ENCODE data around the gene ARHGEF1. TPM values are rescaled to one million over a fixed set of nuclear protein-coding genes. Genes with fewer than 3 reads are reported as not detected.

The ARHGEF1 gene
- total RNA-seq, 3 donors from 2014 or later (not counting 1 experiment from before 2014, with no cell fraction given) = 1,177 to 1,409 (median 1,354) TPM

DNA sequence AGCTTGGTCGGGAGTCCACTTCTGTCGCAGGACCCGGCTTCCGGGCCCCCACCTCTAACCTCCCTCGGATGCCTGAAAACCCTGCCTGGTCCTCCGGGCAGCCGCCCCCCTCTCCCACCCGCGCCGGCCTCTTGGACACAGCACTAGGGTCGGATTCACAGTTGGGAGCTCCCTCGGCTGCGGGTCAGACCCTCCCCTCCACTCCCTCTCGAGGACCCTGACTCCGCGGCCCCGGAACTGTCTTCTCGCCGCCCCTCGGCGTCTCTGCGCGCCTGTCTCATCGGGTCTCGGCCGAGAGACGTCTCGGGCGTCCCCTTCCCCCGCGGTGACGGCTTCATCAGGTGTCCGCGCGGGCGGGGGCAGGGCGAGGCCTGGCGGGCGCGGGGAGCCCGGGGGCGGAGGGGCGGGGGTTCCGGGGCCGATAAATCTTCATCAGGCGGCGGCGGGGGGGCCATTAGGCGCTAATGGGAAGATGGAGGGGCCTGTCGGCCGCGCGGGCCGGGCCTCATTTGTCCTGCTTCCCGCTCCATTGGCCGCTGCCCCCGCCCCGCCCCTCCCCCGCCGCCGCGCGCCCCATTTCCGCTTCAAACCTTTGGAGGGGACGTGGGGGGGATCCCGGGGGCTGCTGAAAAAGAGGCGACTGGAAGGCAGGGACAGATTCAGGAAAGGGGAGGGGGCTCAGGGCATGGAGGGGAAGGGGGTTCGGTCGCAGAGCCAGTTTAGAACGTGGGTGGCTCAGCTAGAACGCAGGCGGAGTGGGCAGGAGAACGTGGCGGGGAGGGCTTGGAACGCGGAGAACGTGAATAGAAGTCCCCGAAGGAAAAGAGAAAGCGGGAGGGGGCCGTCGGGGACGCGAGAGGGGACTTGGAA is 57.1 kb downstream of the ARHGEF1 start:
- DNase-seq (peak in 1 of 2 donors; percentile 62), ATAC-seq (peak in 2 of 3 donors; percentile 12 to 25)
- H3K27me3 Mint-ChIP-seq (ENCODE audit: low read depth in 2 of 2) = peaks cover 21 to 33% of the 10 kb centered on the region in 2 donors
- Histone ChIP-seq H3K27me3 (ENCODE audit: control insufficient read depth, insufficient read depth, low read length) (peaks cover 16% of the 10 kb centered on the region), H3K27ac (ENCODE audit: low read length) (peak overlapping the region; percentile 77), H3K36me3 (ENCODE audit: control insufficient read depth, insufficient read depth, low read length) (no peaks in the 10 kb centered on the region), H3K4me1 (ENCODE audit: control insufficient read depth, insufficient read depth, low read length) (peaks cover 54% of the 10 kb centered on the region), H3K4me3 (ENCODE audit: low read length) (peak overlapping the region; percentile 46), H3K9me3 (ENCODE audit: control insufficient read depth, insufficient read depth, low read length) (no peaks in the 10 kb centered on the region)
- H3K27ac Mint-ChIP-seq = peak overlapping the region; percentile 48 to 69
- H3K4me1 Mint-ChIP-seq = peaks cover 30 to 59% of the 10 kb centered on the region in 2 donors
- TF ChIP-seq, protein P1, sequence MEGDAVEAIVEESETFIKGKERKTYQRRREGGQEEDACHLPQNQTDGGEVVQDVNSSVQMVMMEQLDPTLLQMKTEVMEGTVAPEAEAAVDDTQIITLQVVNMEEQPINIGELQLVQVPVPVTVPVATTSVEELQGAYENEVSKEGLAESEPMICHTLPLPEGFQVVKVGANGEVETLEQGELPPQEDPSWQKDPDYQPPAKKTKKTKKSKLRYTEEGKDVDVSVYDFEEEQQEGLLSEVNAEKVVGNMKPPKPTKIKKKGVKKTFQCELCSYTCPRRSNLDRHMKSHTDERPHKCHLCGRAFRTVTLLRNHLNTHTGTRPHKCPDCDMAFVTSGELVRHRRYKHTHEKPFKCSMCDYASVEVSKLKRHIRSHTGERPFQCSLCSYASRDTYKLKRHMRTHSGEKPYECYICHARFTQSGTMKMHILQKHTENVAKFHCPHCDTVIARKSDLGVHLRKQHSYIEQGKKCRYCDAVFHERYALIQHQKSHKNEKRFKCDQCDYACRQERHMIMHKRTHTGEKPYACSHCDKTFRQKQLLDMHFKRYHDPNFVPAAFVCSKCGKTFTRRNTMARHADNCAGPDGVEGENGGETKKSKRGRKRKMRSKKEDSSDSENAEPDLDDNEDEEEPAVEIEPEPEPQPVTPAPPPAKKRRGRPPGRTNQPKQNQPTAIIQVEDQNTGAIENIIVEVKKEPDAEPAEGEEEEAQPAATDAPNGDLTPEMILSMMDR (IDR thresholded peaks at IDR 0.05) = no peak
- peak overlapping the region; percentile 81 for H3K4me3 Mint-ChIP-seq
- H3K9me3 Mint-ChIP-seq = no peaks in the 10 kb centered on the region
- WGBS (ENCODE audit: insufficient coverage) = 3% methylated on average over 83 of the region's 83 CpGs
- intact Hi-C loops (cut with micrococcal nuclease) = no loop called here
- H3K36me3 Mint-ChIP-seq = no peaks in the 10 kb centered on the region

DNA sequence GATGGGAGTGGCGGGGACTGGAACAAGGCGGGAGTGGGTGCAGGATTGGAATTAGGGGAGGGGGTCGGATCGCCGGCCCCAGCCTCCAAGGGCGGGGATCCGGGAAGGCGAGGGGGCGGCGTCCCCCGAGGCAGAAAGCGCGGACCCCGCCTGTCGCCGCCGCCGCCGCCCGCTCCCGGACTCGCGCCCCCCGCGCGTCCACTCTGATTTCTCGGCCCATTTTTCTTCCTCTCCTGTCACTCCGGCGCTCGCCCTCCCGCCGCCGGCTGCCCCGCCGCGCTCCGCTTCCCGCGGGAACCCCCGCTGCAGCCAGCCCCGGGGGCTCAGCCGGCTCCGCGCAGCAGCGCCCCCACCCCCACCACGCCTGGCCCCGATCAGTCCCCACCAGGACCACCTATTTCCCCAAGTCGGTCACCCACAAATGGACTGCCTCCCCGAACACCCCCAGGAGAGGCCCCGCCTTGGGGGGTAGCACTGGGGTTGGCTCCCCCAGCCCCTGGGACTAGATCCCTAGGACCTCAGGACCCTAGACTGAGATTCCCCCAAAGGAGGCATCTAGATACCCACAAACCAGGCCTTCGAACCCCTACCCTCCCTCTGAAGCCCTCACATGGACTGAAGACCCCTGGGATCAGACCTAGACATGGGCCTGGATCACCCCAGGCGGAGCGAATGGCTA is 57.9 kb downstream of the ARHGEF1 start:
- H3K4me1 Mint-ChIP-seq = peaks cover 33 to 63% of the 10 kb centered on the region in 2 donors
- DNase-seq = peak in 1 of 2 donors; percentile 44
- 9% methylated on average over 53 of the region's 53 CpGs for WGBS (ENCODE audit: insufficient coverage)

DNA sequence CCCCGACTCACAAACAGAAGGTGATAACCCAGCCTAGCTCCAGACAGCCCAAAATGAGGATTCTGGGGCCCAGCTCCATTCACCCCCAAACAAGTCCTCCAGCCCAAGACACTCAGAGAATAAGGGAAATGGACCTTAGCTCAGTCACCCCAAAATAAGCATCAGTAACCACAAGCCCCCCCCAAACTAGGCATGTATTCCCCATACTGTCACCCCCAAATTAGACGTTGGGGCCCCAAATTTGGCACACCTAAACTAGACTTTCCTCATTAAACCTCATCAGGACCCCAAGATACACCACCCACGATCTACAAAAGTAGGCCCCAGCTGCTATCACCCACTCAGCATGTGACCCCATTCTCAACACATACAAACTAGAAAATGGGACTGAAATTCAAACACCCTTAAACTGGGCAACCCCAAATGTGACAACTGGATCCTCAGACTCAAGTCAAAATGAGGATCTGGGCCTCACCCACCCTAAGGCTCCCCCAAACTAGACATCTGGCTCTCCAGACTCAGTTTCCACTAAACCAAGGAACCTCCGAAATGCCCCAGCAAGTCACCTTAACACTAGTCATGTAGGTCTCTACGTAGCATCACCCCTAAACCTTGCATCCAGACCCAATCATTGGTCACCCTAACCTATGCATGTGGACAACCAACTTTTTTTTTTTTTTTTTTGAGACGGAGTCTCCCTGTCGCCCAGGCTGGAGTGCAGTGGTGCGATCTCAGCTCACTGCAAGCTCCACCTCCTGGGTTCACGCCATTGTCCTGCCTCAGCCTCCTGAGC is 58.6 kb downstream of the ARHGEF1 start:
- DNase-seq = no peak
- ATAC-seq = no peak
- H3K27me3 ChIP-seq (ENCODE audit: control insufficient read depth, insufficient read depth, low read length) = peaks cover 11% of the 10 kb centered on the region
- Mint-ChIP-seq H3K36me3 (no peaks in the 10 kb centered on the region), H3K9me3 (no peaks in the 10 kb centered on the region), H3K4me3 (peak overlapping the region; percentile 78), H3K27me3 (ENCODE audit: low read depth in 2 of 2) (peaks cover 14 to 24% of the 10 kb centered on the region in 2 donors), H3K4me1 (peaks cover 33 to 63% of the 10 kb centered on the region in 2 donors), H3K27ac (peak overlapping the region; percentile 68 to 69)
- TF ChIP-seq, protein P1 (IDR thresholded peaks at IDR 0.05) = no peak
- no peaks in the 10 kb centered on the region for H3K36me3 ChIP-seq (ENCODE audit: control insufficient read depth, insufficient read depth, low read length)
- H3K27ac ChIP-seq (ENCODE audit: low read length) = peak overlapping the region; percentile 39
- no peaks in the 10 kb centered on the region for H3K9me3 ChIP-seq (ENCODE audit: control insufficient read depth, insufficient read depth, low read length)
- peaks cover 57% of the 10 kb centered on the region for H3K4me1 ChIP-seq (ENCODE audit: control insufficient read depth, insufficient read depth, low read length)
- WGBS (ENCODE audit: insufficient coverage) = 89% methylated on average over 8 of the region's 9 CpGs
- intact Hi-C loops (cut with micrococcal nuclease) = no loop called here
- H3K4me3 ChIP-seq (ENCODE audit: low read length) = no peak overlapping the region

More for the DNA sequence above, 57.9 kb downstream of the ARHGEF1 start:
- Histone ChIP-seq H3K27me3 (ENCODE audit: control insufficient read depth, insufficient read depth, low read length) (peaks cover 11% of the 10 kb centered on the region), H3K4me3 (ENCODE audit: low read length) (peak overlapping the region; percentile 46), H3K36me3 (ENCODE audit: control insufficient read depth, insufficient read depth, low read length) (no peaks in the 10 kb centered on the region), H3K9me3 (ENCODE audit: control insufficient read depth, insufficient read depth, low read length) (no peaks in the 10 kb centered on the region), H3K4me1 (ENCODE audit: control insufficient read depth, insufficient read depth, low read length) (peaks cover 57% of the 10 kb centered on the region), H3K27ac (ENCODE audit: low read length) (peak overlapping the region; percentile 52)
- H3K36me3 Mint-ChIP-seq = no peaks in the 10 kb centered on the region
- TF ChIP-seq, protein P1 (IDR thresholded peaks at IDR 0.05) = no peak
- peak overlapping the region; percentile 68 to 69 for H3K27ac Mint-ChIP-seq
- intact Hi-C loops (cut with micrococcal nuclease) = no loop called here
- peak overlapping the region; percentile 81 for H3K4me3 Mint-ChIP-seq
- no peak for ATAC-seq
- H3K27me3 Mint-ChIP-seq (ENCODE audit: low read depth in 2 of 2) = peaks cover 14 to 28% of the 10 kb centered on the region in 2 donors
- no peaks in the 10 kb centered on the region for H3K9me3 Mint-ChIP-seq

Data from natural killer cell (primary cell).